Measurements from ENCODE around the gene AXIN2. TPM values are rescaled to one million over a fixed set of nuclear protein-coding genes. Genes with fewer than 3 reads are reported as not detected.

Gene AXIN2
- total RNA-seq, 1 donor from 2014 or later = 21.0 TPM

DNA sequence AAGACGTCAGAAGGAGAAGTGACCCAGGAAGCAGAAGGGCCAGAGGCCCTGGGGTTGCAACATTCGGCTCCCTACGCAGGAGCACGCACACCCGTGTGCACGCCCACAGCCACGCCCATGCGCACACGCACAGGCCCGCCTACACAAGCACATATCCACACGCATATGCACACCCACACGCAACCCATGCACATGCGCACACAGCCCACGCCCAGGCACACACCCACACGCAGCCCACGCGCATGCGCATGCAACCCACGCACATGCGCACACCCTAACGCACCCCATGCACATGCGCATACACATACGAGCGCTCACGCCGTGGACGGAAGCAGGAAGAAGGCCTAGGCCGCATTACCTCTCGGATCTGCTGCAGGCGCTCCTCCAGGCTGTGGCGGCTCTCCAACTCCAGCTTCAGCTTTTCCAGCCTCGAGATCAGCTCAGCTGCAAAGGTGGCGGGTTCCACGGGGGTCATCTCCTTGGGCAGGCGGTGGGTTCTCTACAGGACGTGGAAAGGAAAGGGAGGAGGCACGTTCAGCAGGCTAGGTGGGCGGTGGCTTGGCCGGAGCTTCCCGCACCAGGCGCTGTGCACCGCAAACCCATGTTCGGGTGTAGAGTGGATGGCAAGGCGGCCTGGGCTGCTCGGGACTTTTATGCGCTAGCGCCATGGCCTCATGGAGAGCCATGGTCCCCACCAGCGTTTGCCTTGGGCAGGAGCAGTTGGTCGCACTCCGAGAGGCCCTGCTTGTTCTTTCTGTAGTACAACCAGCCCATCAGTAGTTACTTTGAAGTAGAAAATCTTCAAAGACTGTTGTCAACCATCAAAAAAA lies 23.4 kb downstream of the AXIN2 start:
- H3K27me3 ChIP-seq (ENCODE audit: low read depth) = no peaks in the 10 kb centered on the region
- no peak for DNase-seq
- H3K36me3 ChIP-seq = peaks cover 71% of the 10 kb centered on the region
- H3K9me3 ChIP-seq (replicated peaks) = no peaks in the 10 kb centered on the region
- H3K27ac ChIP-seq (replicated peaks) = no peak overlapping the region
- intact Hi-C loops (cut with micrococcal nuclease) = no loop called here
- H3K4me1 ChIP-seq = peaks cover 40% of the 10 kb centered on the region
- no peak overlapping the region for H3K4me3 ChIP-seq
- TF ChIP-seq, protein P1, sequence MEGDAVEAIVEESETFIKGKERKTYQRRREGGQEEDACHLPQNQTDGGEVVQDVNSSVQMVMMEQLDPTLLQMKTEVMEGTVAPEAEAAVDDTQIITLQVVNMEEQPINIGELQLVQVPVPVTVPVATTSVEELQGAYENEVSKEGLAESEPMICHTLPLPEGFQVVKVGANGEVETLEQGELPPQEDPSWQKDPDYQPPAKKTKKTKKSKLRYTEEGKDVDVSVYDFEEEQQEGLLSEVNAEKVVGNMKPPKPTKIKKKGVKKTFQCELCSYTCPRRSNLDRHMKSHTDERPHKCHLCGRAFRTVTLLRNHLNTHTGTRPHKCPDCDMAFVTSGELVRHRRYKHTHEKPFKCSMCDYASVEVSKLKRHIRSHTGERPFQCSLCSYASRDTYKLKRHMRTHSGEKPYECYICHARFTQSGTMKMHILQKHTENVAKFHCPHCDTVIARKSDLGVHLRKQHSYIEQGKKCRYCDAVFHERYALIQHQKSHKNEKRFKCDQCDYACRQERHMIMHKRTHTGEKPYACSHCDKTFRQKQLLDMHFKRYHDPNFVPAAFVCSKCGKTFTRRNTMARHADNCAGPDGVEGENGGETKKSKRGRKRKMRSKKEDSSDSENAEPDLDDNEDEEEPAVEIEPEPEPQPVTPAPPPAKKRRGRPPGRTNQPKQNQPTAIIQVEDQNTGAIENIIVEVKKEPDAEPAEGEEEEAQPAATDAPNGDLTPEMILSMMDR (IDR thresholded peaks at IDR 0.05; ENCODE audit: borderline replicate concordance) = no peak

DNA sequence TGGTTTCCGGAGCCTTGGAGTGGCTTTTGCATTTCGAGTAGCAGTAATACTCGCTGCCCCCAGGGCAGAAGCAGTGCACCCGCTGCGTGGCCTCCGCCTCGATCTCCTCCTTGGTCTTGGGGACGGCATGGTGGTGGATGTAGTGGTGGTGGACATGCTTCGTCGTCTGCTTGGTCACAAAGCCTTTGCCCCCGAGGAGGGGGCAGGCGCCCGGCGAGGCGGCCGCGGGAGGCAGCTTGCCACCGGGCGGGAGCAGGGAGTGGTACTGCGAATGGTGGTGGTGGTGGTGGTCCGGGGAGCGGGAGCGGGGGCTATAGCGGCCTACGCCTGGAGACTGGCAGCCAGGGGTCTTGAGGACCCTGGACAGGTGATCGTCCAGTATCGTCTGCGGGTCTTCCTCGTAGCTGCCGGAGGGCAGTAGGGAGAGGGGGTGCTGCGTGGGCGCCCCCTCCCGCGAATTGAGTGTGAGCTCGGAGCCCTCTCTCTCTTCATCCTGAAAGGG lies 24.1 kb downstream of the AXIN2 start:
- no peak for DNase-seq
- H3K36me3 ChIP-seq = peaks cover 77% of the 10 kb centered on the region
- H3K4me3 ChIP-seq = no peak overlapping the region
- TF ChIP-seq, protein P1 (IDR thresholded peaks at IDR 0.05; ENCODE audit: borderline replicate concordance) = no peak
- intact Hi-C loops (cut with micrococcal nuclease) = no loop called here
- H3K4me1 ChIP-seq = peaks cover 40% of the 10 kb centered on the region
- no peak overlapping the region for H3K27ac ChIP-seq (replicated peaks)
- H3K9me3 ChIP-seq (replicated peaks) = no peaks in the 10 kb centered on the region
- H3K27me3 ChIP-seq (ENCODE audit: low read depth) = no peaks in the 10 kb centered on the region

DNA sequence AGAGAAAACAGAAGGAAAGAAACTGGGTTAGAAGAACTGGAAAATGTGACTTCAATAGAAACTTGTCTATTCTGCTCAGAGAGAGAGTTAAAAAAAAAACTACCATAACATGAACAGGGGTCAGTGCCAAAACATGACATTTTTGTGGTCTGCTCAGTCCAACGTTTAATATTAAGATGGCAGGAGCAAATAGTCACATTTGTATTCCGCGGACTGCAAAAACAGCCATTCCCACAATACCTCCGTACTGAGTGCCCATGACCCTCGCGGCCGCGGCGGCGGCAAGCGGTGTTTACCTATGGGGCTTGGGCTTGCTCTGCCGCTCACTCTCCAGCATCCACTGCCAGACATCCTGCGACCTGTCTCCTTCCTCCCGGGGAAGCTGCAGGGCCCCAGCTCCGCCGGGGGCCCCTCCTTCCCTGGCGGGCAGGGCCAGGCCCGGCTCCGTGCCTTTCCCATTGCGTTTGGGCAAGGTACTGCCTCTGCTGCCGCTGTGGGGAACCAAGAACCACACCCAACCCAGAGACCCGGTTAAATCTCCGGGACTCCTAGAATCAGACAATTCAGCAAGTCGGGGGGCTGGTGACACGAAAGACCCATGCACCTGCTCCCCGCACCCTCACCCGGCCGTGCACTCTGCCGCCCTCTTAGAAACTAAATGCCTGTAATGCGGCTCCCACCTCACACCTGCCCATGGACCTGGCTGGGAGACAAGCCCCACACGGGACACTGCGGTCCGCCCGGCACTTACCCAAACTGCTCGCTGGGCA lies 24.7 kb downstream of the AXIN2 start:
- intact Hi-C loops (cut with micrococcal nuclease) = no loop called here
- Histone ChIP-seq H3K36me3 (peaks cover 77% of the 10 kb centered on the region), H3K27ac (replicated peaks) (no peak overlapping the region), H3K27me3 (ENCODE audit: low read depth) (no peaks in the 10 kb centered on the region), H3K4me3 (no peak overlapping the region), H3K4me1 (peaks cover 40% of the 10 kb centered on the region), H3K9me3 (replicated peaks) (no peaks in the 10 kb centered on the region)
- no peak for DNase-seq
- TF ChIP-seq, protein P1 (IDR thresholded peaks at IDR 0.05; ENCODE audit: borderline replicate concordance) = no peak

DNA sequence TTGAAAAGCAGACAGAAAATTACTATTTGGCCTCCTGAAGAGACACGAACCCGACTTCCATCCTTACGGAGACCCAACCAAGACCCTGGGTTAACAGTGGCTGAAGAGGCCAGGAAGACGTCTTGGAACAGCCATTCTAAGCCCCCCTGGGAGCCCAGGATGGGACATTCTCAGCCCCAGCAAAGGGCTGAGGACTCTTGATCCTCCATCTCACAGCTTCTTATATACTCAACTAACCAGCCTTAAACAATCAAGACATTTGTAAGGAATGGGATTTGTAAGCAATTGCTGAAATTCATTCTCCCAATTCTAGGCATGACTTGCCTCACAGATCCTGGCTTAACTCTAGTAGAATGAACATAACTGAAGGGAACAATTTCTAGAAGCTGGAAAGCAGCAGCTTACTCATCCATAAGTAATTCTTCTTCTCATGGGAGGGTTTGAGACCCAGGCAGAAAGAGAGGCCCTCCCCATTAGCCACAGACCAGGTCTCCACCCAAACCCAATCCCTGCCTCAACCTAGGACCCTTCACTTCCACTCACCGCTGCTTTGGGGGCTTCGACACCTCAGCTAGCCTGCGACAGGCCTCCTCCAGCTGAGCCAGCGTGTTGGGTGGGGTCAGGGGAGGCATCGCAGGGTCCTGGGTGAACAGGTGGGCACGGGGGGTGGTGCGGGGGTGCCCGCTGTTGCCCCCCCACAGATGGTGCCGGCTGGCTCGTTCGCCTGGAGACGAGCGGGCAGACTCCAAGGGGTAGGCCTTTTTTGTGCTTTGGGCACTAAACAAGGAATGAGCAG lies 25.5 kb downstream of the AXIN2 start:
- Histone ChIP-seq H3K27me3 (ENCODE audit: low read depth) (no peaks in the 10 kb centered on the region), H3K36me3 (peaks cover 72% of the 10 kb centered on the region), H3K27ac (replicated peaks) (no peak overlapping the region), H3K4me3 (no peak overlapping the region), H3K9me3 (replicated peaks) (no peaks in the 10 kb centered on the region), H3K4me1 (peaks cover 46% of the 10 kb centered on the region)
- intact Hi-C loops (cut with micrococcal nuclease) = no loop called here
- no peak for DNase-seq
- TF ChIP-seq, protein P1 (IDR thresholded peaks at IDR 0.05; ENCODE audit: borderline replicate concordance) = no peak

DNA sequence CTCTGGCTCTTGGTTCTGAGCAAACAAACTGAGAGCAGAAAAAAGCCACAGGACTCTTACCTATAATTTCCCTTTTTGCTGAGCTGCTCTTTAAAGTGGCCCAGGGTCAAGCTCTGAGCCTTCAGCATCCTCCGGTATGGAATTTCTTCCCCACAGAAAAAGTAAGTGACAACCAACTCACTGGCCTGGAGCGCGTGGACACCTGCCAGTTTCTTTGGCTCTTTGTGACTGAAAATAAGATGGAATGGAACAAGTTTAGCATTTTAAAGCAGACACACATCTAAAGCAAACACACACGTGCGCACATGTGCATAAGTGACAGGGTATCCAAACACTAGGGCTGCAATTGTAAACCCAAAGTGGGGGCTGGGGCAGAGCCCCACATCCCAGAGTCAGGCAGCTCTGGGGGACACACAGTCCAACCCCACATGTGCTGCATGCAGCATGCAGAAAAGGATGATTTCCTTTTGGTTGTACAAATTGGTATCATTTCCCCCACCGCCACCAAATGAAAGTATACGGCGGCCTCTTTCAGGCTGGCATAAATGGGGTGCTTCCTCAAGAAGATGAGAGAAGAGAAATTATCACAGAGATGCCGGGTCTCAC lies 27.5 kb downstream of the AXIN2 start:
- no peak for DNase-seq
- Histone ChIP-seq H3K36me3 (peaks cover 65% of the 10 kb centered on the region), H3K4me3 (no peak overlapping the region), H3K27ac (replicated peaks) (no peak overlapping the region), H3K4me1 (peaks cover 45% of the 10 kb centered on the region), H3K27me3 (ENCODE audit: low read depth) (no peaks in the 10 kb centered on the region), H3K9me3 (replicated peaks) (no peaks in the 10 kb centered on the region)
- TF ChIP-seq, protein P1 (IDR thresholded peaks at IDR 0.05; ENCODE audit: borderline replicate concordance) = no peak
- intact Hi-C loops (cut with micrococcal nuclease) = no loop called here

All from left ventricle myocardium inferior (tissue), 1 donor.